H1 (cell line): ENCODE results near the gene GP9. TPM values are rescaled to one million over a fixed set of nuclear protein-coding genes. Genes with fewer than 3 reads are reported as not detected.

Experiments used
- CTCF ChIA-PET: fragments of 300-600 bp; sonication (Branson Sonifier 250); formaldehyde crosslinking; loops from one replicate; lab custom pipeline; 2021; ENCODE audit not compliant: partially characterized antibody; lab: Charles Lee
- POLR2A ChIA-PET: fragments of 300-600 bp; sonication (Branson Sonifier 250); formaldehyde crosslinking; loops from one replicate; lab custom pipeline; 2021; ENCODE audit warnings: inconsistent platforms; ENCODE audit not compliant: partially characterized antibody; lab: Charles Lee
- DNase-seq, 2 experiments: peaks; one replicate each; pipeline versions ENCODE4 v3.0.0 to v3.0.0-alpha.2; 2010 to 2022; ENCODE audit warnings: low spot score in 2 of 2, low read depth in 1 of 2, mixed read lengths in 1 of 2
- FAIRE-seq: peaks from 2 replicates; lab custom pipeline; 2011; peaks lifted over from hg19 to GRCh38; lab: Jason Lieb, UNC
- H2AFZ ChIP-seq: 2 replicates; pipeline ENCODE4 v1.8.1; 2012; ENCODE audit warnings: low read length, inconsistent platforms
- H2AK5ac ChIP-seq: 2 replicates; pipeline ENCODE4 v1.6.1; 2013; ENCODE audit warnings: low read depth, low read length
- H2BK120ac ChIP-seq: replicated peaks from 2 replicates; pipeline ENCODE3; 2013; ENCODE audit warnings: low read depth, low read length, inconsistent platforms
- H2BK12ac ChIP-seq: 2 replicates; pipeline ENCODE4 v1.6.1; 2013; ENCODE audit warnings: low read depth, low read length
- H2BK15ac ChIP-seq: 2 replicates; pipeline ENCODE4 v1.6.1; 2013; ENCODE audit warnings: low read length
- H2BK20ac ChIP-seq: 2 replicates; pipeline ENCODE4 v1.6.1; 2013; ENCODE audit warnings: low read length
- H2BK5ac ChIP-seq: 2 replicates; pipeline ENCODE4 v1.6.1; 2013; ENCODE audit warnings: low read depth, low read length
- H3K14ac ChIP-seq: 2 replicates; pipeline ENCODE4 v1.6.1; 2013; ENCODE audit warnings: inconsistent platforms; ENCODE audit not compliant: insufficient read length
- H3K18ac ChIP-seq: 2 replicates; pipeline ENCODE4 v1.6.1; 2013; ENCODE audit warnings: low read length; ENCODE audit errors: extremely low read depth
- H3K23ac ChIP-seq: 2 replicates; pipeline ENCODE4 v1.6.1; 2013; ENCODE audit warnings: inconsistent platforms; ENCODE audit not compliant: insufficient read length
- H3K23me2 ChIP-seq: 2 replicates; pipeline ENCODE4 v1.6.1; 2013; ENCODE audit warnings: low read depth, low read length
- H3K27ac ChIP-seq: 2 replicates; pipeline ENCODE4 v1.6.1; 2011; ENCODE audit warnings: low read depth, low read length, inconsistent platforms
- H3K27me3 ChIP-seq, 4 experiments: replicated peaks in 1 of 4; 1 replicate in 1 of 4; 2 replicates in 3 of 4; pipeline versions ENCODE4 v1.6.1 to v1.8.1; 2011 to 2013; ENCODE audit warnings: low read length in 3 of 4, mild to moderate bottlenecking in 3 of 4, inconsistent platforms in 2 of 4, mixed read lengths in 2 of 4, moderate library complexity in 1 of 4; ENCODE audit not compliant: control insufficient read depth in 3 of 4, insufficient read depth in 3 of 4; ENCODE audit errors: extremely low read depth in 1 of 4
- H3K36me3 ChIP-seq, 4 experiments: 2 replicates each; pipeline versions ENCODE4 v1.6.1 to v1.8.1; 2011 to 2013; ENCODE audit warnings: mild to moderate bottlenecking in 4 of 4, low read length in 3 of 4, moderate library complexity in 2 of 4, control low read depth in 1 of 4, inconsistent platforms in 1 of 4; ENCODE audit not compliant: insufficient read depth in 4 of 4, control insufficient read depth in 2 of 4
- H3K4ac ChIP-seq: replicated peaks from 2 replicates; pipeline ENCODE3; 2013; ENCODE audit warnings: low read length, low read depth, mixed read lengths, inconsistent platforms; ENCODE audit not compliant: insufficient read length
- H3K4me1 ChIP-seq, 4 experiments: replicated peaks in 1 of 4; 1 replicate in 1 of 4; 2 replicates in 3 of 4; pipeline versions ENCODE4 v1.6.1 to v1.8.1; 2011 to 2013; ENCODE audit warnings: low read length in 3 of 4, inconsistent platforms in 2 of 4, mixed read lengths in 1 of 4; ENCODE audit not compliant: insufficient read depth in 4 of 4, control insufficient read depth in 3 of 4
- H3K4me2 ChIP-seq, 2 experiments: 2 replicates each; pipeline versions ENCODE4 v1.6.1 to v1.8.1; 2011 to 2013; ENCODE audit warnings: low read depth in 2 of 2, low read length in 2 of 2, control low read depth in 1 of 2, inconsistent platforms in 1 of 2, mild to moderate bottlenecking in 1 of 2; ENCODE audit not compliant: insufficient read depth in 1 of 2
- H3K4me3 ChIP-seq, 4 experiments: fragments of 200-600, 300-600 bp in 1 of 4; sonication (generic), shearing (Covaris generic), sonication (Bioruptor Twin) in 1 of 4; 2 replicates each; pipeline versions ENCODE4 v1.5.1 to v1.8.1; 2011 to 2016; ENCODE audit warnings: low read length in 4 of 4, low read depth in 3 of 4, control low read depth in 2 of 4, inconsistent platforms in 2 of 4, mild to moderate bottlenecking in 2 of 4, mixed read lengths in 1 of 4, moderate library complexity in 1 of 4; ENCODE audit not compliant: insufficient read depth in 2 of 4; ENCODE audit errors: extremely low read depth in 1 of 4
- H3K56ac ChIP-seq: replicated peaks from 2 replicates; pipeline ENCODE3; 2013; ENCODE audit warnings: low read depth, mild to moderate bottlenecking, mixed read lengths, low read length, inconsistent platforms; ENCODE audit not compliant: insufficient read length
- H3K79me1 ChIP-seq: 2 replicates; pipeline ENCODE4 v1.6.1; 2013; ENCODE audit warnings: low read depth, low read length, control low read depth
- H3K79me2 ChIP-seq, 2 experiments: 2 replicates each; pipeline versions ENCODE4 v1.6.1 to v1.8.1; 2012 to 2013; ENCODE audit warnings: low read length in 2 of 2, mild to moderate bottlenecking in 2 of 2, inconsistent platforms in 1 of 2; ENCODE audit not compliant: insufficient read depth in 2 of 2, control insufficient read depth in 1 of 2
- H3K9ac ChIP-seq, 4 experiments: replicated peaks in 1 of 4; 1 replicate in 1 of 4; 2 replicates in 3 of 4; pipeline versions ENCODE4 v1.6.1 to v1.8.1; 2011 to 2013; ENCODE audit warnings: low read depth in 3 of 4, low read length in 3 of 4, control low read depth in 2 of 4, mild to moderate bottlenecking in 2 of 4, moderate library complexity in 2 of 4, inconsistent platforms in 1 of 4; ENCODE audit errors: extremely low read depth in 1 of 4
- H3K9me3 ChIP-seq, 2 experiments: 2 replicates each; pipeline versions ENCODE4 v1.6.1 to v1.8.1; 2012 to 2013; ENCODE audit warnings: mild to moderate bottlenecking in 2 of 2, moderate library complexity in 2 of 2, control low read depth in 1 of 2, inconsistent platforms in 1 of 2, low read depth in 1 of 2, low read length in 1 of 2, mixed read lengths in 1 of 2; ENCODE audit not compliant: insufficient read depth in 2 of 2
- H4K20me1 ChIP-seq, 2 experiments: replicated peaks in 1 of 2; 2 replicates each; pipeline versions ENCODE3 to v1.8.1; 2011 to 2013; ENCODE audit warnings: inconsistent platforms in 2 of 2, low read length in 2 of 2, mild to moderate bottlenecking in 1 of 2; ENCODE audit not compliant: insufficient read depth in 2 of 2, control insufficient read depth in 1 of 2
- H4K5ac ChIP-seq: 2 replicates; pipeline ENCODE4 v1.6.1; 2013; ENCODE audit warnings: low read length, low read depth, mixed read lengths, inconsistent platforms; ENCODE audit not compliant: insufficient read length
- H4K8ac ChIP-seq: 2 replicates; pipeline ENCODE4 v1.8.0; 2013; ENCODE audit warnings: mild to moderate bottlenecking, moderate library complexity, low read length, inconsistent platforms; ENCODE audit not compliant: insufficient read depth; ENCODE audit errors: extremely low read depth
- H4K91ac ChIP-seq: replicated peaks from 2 replicates; pipeline ENCODE3; 2013; ENCODE audit warnings: low read length, mixed read lengths, inconsistent platforms; ENCODE audit not compliant: insufficient read length
- NRF1 ChIP-seq: IDR thresholded peaks from 2 replicates; pipeline ENCODE4 v1.6.1; 2011; ENCODE audit warnings: mild to moderate bottlenecking, low read depth, low read length, improper control_type of control experiment
- POLR2A ChIP-seq, 2 experiments: IDR thresholded peaks; 1 replicate in 1 of 2; 2 replicates in 1 of 2; pipeline ENCODE4 v1.6.1; 2011; ENCODE audit warnings: low read depth in 2 of 2, low read length in 2 of 2, mild to moderate bottlenecking in 2 of 2; ENCODE audit errors: control extremely low read depth in 1 of 2
- RFX5 ChIP-seq: IDR thresholded peaks from 2 replicates; pipeline ENCODE4 v1.6.1; 2011; ENCODE audit warnings: low read depth, low read length, improper control_type of control experiment, borderline replicate concordance
- WGBS, 2 experiments: shearing (Covaris generic) in 1 of 2; methylation state at CpG; one replicate each; pipeline versions ENCODE4 v1.1.6 to v1.1.7; 2013 to 2015; ENCODE audit warnings: low lambda C conversion rate in 2 of 2, mixed read lengths in 2 of 2, inconsistent platforms in 1 of 2, low coverage in 1 of 2, missing lambda C conversion rate in 1 of 2; ENCODE audit not compliant: insufficient replicate concordance in 2 of 2, insufficient coverage in 1 of 2, insufficient read length in 1 of 2; ENCODE audit errors: extremely low coverage in 1 of 2, missing lambda C conversion rate in 1 of 2; 5-methylcytosine and 5-hydroxymethylcytosine counted together
- polyA plus RNA-seq, 7 experiments: library from polyadenylated mRNA; depleted of rRNA in 3 of 7; stranded (reverse) in 5 of 7; unstranded in 2 of 7; fragments of >200 nt in 5 of 7; fragments of 200-250 nt in 2 of 7; gene quantifications; 1 replicate in 5 of 7; 2 replicates in 1 of 7; 4 replicates in 1 of 7; pipeline versions ENCODE4 v1.2.1 to v1.2.3, GENCODE V29; 2011 to 2013; ENCODE audit warnings: missing spikeins in 2 of 7, mixed read lengths in 2 of 7
- total RNA-seq: library from RNA; stranded (reverse); fragmentation: NEBNext Ultra II Directional; extraction: Animal tissue kit (Norgen Biotek cat#: 25700); gene quantifications from 2 replicates; pipeline ENCODE4 v1.2.1, GENCODE V29; 2021

The GP9 gene
- total and polyA plus RNA-seq, 2 of the 8 experiments (the other 6 are each of a cell fraction or from before 2014, with no cell fraction given) = not detected

DNA sequence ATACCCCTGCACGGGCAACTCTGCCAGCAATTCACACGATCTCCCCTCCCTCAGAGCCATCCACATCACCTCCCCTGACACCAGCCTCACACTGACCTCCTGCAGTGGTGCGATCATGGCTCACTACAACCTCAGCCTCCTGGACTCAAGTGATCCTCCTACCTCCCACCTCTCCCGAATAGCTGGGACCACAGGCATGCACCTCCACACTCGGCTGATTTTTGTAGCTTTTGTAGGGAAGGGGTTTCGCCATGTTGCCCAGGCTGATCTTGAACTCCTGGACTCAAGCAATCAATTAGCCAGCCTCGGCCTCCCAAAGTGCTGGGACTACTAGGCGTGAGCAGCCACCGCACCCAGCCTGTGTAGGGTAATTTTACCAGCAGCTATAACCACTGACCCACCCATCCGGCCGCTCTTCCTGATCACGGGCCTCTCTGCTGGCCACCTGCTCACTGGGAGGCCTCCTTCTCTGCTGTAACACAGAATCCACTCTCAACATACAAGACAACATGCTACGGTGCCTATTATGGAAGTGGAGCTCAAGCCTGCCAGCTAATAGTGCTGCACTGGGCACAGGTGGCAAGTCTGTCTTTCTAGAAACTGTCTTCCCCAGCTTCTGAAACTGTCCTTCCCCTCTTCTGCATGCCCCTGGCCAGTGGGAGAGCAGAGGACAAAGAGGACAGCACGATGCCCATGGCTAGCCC, 4.6 kb downstream of the GP9 start:
- WGBS, 2 experiments = 90% methylated on average over 14 of the region's 14 CpGs; no CpG with 5 or more reads in 1 of the 2 experiments
- Histone ChIP-seq H2BK20ac (no peak overlapping the region), H3K79me2 (no peaks in the 10 kb centered on the region), H3K79me1 (no peaks in the 10 kb centered on the region), H2AFZ (no peak overlapping the region), H3K23me2 (no peaks in the 10 kb centered on the region), H3K18ac (no peak overlapping the region), H3K4me2 (no peak overlapping the region), H2BK15ac (no peak overlapping the region), H4K8ac (no peak overlapping the region), H3K23ac (no peak overlapping the region), H3K4ac (no peak overlapping the region), H4K20me1 (no peaks in the 10 kb centered on the region), H2BK5ac (no peak overlapping the region), H3K4me1 (no peaks in the 10 kb centered on the region; a peak in 1 of 7 replicates)
- POLR2A ChIA-PET = interaction anchor here (0.6 to 1.2 kb wide), 2 partner anchors 12 to 420 kb away, joined by 4 to 7 read pairs; no protein-coding TSS in a partner anchor
- no peak for FAIRE-seq
- TF ChIP-seq POLR2A (IDR thresholded peaks at IDR 0.05; ENCODE audit: control extremely low read depth in 1 of 2, low read depth in 2 of 2, low read length in 2 of 2) (no peak), RFX5 (no peak), NRF1 (no peak)
- TF ChIP-seq, all 59 proteins: peak for 0
- H4K91ac ChIP-seq = no peak overlapping the region
- H3K36me3 ChIP-seq = no peaks in the 10 kb centered on the region
- no peaks in the 10 kb centered on the region for H3K9me3 ChIP-seq
- H3K27me3 ChIP-seq = no peaks in the 10 kb centered on the region
- CTCF ChIA-PET = interaction anchor here (0.8 to 14.9 kb wide), 4 partner anchors 9 to 20 kb away, joined by 3 to 210 read pairs (median 6); partner anchors contain the start of gene GP9
- H2BK120ac ChIP-seq = no peak overlapping the region
- H3K27ac ChIP-seq = no peak overlapping the region
- no peak overlapping the region for H2AK5ac ChIP-seq
- no peak overlapping the region; a peak in 1 of 7 replicates for H3K9ac ChIP-seq
- H3K4me3 ChIP-seq = no peak overlapping the region
- no peak overlapping the region for H4K5ac ChIP-seq
- H3K14ac ChIP-seq = no peak overlapping the region
- no peak overlapping the region for H2BK12ac ChIP-seq
- H3K56ac ChIP-seq = no peak overlapping the region
- no peak for DNase-seq
